WTC11 (cell line): ENCODE results near the gene C14orf93.

Experiments
- SMAD3 ChIP-seq: sonication (generic); formaldehyde crosslinking; IDR thresholded peaks from 2 replicates; pipeline ENCODE4 v1.8.0; 2022; ENCODE audit warnings: missing genetic modification reagents, mild to moderate bottlenecking, borderline replicate concordance
- SP1 ChIP-seq: sonication (generic); formaldehyde crosslinking; conservative IDR thresholded peaks from 2 replicates; pipeline ENCODE4 v1.8.1; 2022; ENCODE audit warnings: missing genetic modification reagents
- TF ChIP-seq, protein P1 (sequence below): sonication (generic); formaldehyde crosslinking; IDR thresholded peaks from 2 replicates; pipeline ENCODE4 v1.8.0; 2023; ENCODE audit warnings: missing genetic modification reagents
- TF ChIP-seq, protein P2 (sequence below): sonication (generic); formaldehyde crosslinking; IDR thresholded peaks from 2 replicates; pipeline ENCODE4 v1.8.1; 2023; ENCODE audit warnings: mild to moderate bottlenecking, missing genetic modification reagents, moderate library complexity

DNA sequence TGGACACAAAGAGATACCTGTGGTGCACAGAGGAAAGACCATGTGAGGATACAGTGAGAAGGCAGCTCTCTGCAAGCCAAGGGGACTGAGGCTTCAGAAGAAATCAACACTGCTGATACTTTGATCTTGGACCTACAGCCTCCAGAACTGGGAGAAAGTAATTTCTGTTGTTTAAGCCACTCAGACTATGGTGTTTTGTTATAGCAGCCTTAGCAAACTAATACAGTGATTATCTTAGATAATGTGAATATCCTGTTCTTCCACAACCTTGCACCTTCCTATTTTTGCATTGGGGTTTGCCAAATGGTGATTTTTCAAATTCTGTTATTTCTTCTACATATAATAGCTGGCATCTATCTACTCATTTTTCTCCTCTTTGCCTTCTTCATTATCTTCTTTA is 8.2 kb upstream of the C14orf93 start:
- TF ChIP-seq SMAD3 (CRISPR knock-in tag) (no peak), SP1 (no peak)
- TF ChIP-seq, protein P1, sequence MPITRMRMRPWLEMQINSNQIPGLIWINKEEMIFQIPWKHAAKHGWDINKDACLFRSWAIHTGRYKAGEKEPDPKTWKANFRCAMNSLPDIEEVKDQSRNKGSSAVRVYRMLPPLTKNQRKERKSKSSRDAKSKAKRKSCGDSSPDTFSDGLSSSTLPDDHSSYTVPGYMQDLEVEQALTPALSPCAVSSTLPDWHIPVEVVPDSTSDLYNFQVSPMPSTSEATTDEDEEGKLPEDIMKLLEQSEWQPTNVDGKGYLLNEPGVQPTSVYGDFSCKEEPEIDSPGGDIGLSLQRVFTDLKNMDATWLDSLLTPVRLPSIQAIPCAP (CRISPR knock-in tag): no peak
- TF ChIP-seq, protein P2, sequence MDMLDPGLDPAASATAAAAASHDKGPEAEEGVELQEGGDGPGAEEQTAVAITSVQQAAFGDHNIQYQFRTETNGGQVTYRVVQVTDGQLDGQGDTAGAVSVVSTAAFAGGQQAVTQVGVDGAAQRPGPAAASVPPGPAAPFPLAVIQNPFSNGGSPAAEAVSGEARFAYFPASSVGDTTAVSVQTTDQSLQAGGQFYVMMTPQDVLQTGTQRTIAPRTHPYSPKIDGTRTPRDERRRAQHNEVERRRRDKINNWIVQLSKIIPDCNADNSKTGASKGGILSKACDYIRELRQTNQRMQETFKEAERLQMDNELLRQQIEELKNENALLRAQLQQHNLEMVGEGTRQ (CRISPR knock-in tag): no peak
